ENCODE measurements around the gene ANKRD13B.
A peak's percentile ranks its signal among the peaks of the same experiment; 100 is the strongest.

ANKRD13B gene

DNA sequence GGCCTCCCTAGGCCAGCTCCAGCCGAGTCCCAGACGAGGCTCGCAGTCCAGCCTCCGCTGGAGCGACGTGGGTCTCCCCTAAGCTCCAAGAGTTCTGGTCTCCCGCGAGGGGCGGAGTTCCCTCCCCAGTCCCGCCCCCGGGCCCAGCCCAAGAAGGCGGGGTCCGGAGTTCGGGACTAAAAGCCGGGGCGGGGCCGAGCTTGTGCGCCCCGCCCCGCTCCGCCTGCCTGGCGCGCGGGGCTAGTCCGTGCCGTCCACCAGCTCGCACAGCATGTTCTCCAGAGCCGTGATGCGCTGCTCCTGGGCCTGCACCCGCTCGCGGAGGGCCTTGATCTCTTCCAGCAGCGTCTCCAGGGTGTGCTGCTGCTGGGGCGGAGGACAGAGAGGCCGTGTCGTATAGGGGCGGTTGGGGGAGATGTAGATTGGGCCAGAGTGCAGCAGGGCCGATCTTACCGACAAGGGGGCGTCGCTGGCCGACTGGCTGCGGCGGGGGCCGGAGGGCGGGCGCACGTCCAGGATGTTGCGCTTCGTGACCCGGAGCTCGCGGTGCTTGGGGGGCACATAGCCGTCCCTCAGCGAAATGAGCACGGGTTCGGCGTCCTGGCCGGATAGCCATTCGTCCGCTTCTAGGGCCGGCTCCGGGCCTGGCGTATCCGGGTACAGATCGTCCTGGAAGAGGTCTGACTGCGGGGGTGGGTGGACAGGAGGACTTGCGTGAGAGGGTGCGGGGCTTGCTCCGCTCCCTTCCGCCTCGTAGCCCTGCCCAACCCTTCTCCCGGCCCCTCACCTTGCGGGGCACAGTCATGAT, 22.8 kb downstream of the ANKRD13B start:
- TF ChIP-seq, protein P1, sequence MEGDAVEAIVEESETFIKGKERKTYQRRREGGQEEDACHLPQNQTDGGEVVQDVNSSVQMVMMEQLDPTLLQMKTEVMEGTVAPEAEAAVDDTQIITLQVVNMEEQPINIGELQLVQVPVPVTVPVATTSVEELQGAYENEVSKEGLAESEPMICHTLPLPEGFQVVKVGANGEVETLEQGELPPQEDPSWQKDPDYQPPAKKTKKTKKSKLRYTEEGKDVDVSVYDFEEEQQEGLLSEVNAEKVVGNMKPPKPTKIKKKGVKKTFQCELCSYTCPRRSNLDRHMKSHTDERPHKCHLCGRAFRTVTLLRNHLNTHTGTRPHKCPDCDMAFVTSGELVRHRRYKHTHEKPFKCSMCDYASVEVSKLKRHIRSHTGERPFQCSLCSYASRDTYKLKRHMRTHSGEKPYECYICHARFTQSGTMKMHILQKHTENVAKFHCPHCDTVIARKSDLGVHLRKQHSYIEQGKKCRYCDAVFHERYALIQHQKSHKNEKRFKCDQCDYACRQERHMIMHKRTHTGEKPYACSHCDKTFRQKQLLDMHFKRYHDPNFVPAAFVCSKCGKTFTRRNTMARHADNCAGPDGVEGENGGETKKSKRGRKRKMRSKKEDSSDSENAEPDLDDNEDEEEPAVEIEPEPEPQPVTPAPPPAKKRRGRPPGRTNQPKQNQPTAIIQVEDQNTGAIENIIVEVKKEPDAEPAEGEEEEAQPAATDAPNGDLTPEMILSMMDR (IDR thresholded peaks at IDR 0.05; ENCODE audit: insufficient read depth, low read depth, low read length, missing control alignments), result no peak
- DNase-seq (ENCODE audit: low read depth), result peak; percentile 90
- peak overlapping the region; percentile 30 for H3K4me3 ChIP-seq (ENCODE audit: low read length)

DNA sequence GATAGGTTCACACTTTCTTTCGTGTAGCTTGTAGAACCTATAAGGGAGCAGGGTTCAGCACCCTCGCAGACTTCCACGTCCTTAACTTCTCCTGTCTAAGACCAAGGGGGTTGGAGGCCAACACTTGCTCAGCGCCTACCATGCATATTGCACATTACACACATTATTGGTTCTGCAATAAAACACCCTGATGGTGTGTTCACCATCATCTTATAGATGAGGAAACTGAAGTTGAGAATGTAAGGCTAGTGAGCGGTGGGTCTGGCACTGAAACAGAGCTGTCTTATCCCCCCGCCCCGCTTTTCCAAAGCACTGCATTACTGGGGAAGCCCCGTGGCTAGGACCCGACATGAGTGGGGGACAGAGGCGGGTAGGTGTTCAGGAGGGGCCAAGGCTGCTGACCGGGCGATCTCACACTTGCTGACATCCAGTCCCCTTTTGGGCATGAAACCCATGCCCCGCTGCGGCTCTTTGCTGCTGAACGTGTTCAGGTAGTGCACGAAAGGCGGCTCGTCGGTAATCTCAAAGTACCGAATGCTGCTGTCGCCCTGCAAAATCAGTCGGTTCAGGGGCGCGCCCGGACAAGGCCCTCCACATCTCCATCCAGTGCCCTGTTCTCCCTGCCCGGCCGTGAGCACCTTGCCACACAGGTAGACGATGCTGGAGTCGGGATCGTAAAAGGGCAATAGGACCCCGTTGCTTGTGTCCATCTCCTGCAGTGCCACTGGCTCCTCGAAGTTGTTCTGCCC, 23.5 kb downstream of the ANKRD13B start:
- no peak overlapping the region for H3K4me3 ChIP-seq (ENCODE audit: low read length)
- no peak for DNase-seq (ENCODE audit: low read depth)
- TF ChIP-seq, protein P1 (IDR thresholded peaks at IDR 0.05; ENCODE audit: insufficient read depth, low read depth, low read length, missing control alignments), result no peak

DNA sequence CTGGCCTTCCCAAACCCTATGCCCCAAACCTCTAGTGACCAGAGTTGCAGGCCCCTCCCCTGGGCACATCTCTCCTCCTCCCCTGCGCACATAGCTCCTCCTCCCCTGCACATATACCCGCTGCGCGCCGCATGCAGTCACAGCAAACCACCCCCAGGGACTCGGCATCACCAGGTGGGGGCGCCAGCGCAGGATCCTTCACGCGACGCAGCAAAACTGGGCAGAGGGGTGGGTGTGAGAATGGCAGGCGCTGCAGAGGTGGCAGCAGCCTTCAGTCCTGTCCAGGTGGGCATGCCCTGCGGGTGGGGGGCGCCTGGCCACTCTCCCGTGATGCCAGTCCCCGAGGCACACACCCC, 24.2 kb downstream of the ANKRD13B start:
- TF ChIP-seq, protein P1 (IDR thresholded peaks at IDR 0.05; ENCODE audit: insufficient read depth, low read depth, low read length, missing control alignments), result peak; percentile 77
- peak; percentile 90 for DNase-seq (ENCODE audit: low read depth)
- peak overlapping the region; percentile 36 for H3K4me3 ChIP-seq (ENCODE audit: low read length)

DNA sequence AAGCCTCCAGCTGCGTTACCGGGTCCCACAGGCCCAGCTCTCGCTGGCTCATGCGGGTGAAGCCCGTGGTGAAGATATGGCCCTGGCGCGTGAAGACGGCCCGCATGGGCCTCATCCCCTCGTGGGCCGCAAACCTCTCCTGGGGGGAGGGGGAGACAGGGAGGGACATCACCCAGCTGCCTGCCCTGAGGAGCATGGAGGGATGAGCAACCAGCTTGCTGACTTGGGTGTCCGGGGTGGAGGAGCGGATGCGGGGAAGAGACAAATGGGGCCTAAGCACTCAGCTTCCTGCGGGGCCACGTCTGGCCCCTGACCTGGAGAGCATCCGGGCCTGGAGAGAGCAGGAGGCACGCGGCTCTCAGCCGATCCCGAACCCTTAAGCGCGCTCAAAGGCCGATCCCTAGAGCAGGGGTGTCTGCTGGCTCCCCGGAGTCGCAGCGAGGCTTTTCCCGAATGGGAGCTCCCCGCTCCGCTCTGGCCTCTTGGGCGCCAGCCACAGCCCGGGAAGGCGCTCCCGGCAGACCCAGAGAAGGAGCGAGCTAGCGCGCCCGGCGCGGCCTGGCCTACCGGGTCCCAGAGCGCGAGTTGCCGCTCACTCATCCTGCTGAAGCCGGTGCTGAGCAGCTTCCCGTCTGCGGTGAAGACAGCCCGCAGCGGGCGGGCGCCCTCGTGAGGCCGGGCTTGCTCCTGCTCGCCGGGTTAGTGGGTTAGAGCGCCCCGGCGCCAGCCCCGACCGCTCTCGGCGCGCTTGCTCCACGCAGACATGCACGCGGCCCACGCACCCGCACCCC, 24.7 kb downstream of the ANKRD13B start:
- peak; percentile 87 for DNase-seq (ENCODE audit: low read depth)
- H3K4me3 ChIP-seq (ENCODE audit: low read length), result peak overlapping the region; percentile 36
- TF ChIP-seq, protein P1 (IDR thresholded peaks at IDR 0.05; ENCODE audit: insufficient read depth, low read depth, low read length, missing control alignments), result peak; percentile 59

DNA sequence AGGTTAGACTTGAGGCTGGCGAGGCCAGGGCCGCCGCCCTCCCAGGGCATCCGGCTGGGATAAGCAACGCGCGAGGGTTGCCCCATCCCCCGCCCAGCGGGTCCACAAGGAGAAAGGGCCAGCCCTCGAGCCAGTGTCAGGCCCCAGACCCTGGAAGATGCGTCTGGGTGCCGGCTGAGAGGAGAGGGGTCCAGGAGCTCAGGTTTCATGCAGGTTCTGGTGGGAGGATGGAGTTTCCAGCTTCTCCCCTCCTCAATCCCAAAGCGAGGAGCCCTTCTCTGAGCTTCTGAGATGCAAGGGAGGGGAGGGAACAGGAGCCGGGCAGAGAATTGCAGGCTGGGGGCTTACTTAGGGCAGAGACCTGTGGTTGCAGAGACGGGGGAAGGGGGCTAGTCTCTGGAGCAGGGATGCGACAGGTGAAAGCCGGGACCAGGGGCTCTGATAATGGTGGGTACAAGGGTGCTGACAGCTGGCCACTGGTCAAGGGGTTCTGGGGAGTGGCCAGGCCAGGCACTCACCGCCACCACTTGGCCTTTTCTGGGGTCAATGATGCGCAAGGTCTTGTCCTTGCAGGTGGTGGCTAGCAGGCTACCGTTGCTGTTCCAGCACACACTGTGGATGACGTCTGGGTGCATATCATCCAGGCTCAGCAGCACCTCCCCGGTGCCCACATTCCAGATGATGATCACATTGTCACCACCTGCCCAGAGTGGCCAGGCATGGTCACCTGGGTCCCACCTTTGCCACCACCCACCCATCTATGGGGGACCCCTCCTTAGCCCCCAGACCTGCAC, 25.5 kb downstream of the ANKRD13B start:
- DNase-seq (ENCODE audit: low read depth), result no peak
- TF ChIP-seq, protein P1 (IDR thresholded peaks at IDR 0.05; ENCODE audit: insufficient read depth, low read depth, low read length, missing control alignments), result no peak
- peak overlapping the region; percentile 36 for H3K4me3 ChIP-seq (ENCODE audit: low read length)

DNA sequence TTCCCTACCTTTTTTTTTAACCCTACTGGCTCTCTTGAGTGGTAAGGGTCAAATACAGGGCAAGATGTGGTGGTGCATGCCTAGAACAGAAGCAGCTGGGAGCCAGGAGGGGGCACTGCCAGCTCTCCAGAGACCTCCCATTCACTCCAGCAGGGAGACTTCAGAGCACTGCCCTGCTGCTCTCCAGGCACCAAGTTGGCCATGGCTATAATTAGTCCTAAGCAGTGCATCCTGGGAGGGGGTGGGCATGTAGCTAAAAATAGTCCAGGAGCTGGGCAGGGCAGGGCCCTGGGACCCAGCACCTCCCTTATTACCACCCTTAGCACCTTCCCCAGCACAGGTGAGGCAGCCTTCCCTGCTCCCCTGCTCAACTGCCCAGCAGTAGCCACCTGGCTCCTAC, 26.3 kb downstream of the ANKRD13B start:
- TF ChIP-seq, protein P1 (IDR thresholded peaks at IDR 0.05; ENCODE audit: insufficient read depth, low read depth, low read length, missing control alignments), result peak; percentile 24
- DNase-seq (ENCODE audit: low read depth), result peak; percentile 47
- no peak overlapping the region for H3K4me3 ChIP-seq (ENCODE audit: low read length)
